Measurements from ENCODE around the gene SCAI. TPM values are rescaled to one million over a fixed set of nuclear protein-coding genes. Genes with fewer than 3 reads are reported as not detected.

The SCAI gene
- total and polyA plus RNA-seq, 10 donors = 1.6 to 19.6 (median 7.5) TPM

DNA sequence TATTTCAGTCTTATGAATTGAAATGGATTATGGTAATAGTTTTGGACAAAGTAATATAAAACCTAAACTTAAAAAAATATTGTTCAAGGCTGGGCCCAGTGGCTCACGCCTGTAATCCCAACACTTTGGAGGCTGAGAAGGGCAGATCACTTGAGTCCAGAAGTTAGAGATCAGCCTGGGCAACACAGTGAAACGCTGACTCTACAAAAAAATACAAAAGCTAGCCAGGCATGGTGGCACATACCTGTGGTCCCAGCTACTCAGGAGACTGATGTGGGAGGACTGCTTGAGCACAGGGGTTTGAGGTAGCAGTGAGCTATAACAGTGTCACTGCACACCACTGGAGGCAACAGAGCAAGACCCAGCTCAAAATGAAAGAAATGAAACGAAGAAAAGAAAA, 81.9 kb downstream of the SCAI start:
- H3K27ac ChIP-seq = no peak overlapping the region
- H3K4me1 ChIP-seq = no peaks in the 10 kb centered on the region
- intact Hi-C loops (cut with DNase I; ENCODE audit: low total_unique reads) = no loop called here
- H3K9me3 ChIP-seq = peaks cover 0 to 13% (median 9%) of the 10 kb centered on the region in 8 donors
- TF ChIP-seq POLR2AphosphoS5 (IDR thresholded peaks at IDR 0.05) (no peak), POLR2A (IDR thresholded peaks at IDR 0.05) (no peak)
- TF ChIP-seq, protein P1, sequence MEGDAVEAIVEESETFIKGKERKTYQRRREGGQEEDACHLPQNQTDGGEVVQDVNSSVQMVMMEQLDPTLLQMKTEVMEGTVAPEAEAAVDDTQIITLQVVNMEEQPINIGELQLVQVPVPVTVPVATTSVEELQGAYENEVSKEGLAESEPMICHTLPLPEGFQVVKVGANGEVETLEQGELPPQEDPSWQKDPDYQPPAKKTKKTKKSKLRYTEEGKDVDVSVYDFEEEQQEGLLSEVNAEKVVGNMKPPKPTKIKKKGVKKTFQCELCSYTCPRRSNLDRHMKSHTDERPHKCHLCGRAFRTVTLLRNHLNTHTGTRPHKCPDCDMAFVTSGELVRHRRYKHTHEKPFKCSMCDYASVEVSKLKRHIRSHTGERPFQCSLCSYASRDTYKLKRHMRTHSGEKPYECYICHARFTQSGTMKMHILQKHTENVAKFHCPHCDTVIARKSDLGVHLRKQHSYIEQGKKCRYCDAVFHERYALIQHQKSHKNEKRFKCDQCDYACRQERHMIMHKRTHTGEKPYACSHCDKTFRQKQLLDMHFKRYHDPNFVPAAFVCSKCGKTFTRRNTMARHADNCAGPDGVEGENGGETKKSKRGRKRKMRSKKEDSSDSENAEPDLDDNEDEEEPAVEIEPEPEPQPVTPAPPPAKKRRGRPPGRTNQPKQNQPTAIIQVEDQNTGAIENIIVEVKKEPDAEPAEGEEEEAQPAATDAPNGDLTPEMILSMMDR (IDR thresholded peaks at IDR 0.05 in 8 of 11, conservative IDR thresholded peaks at IDR 0.05 in 3 of 11) = no peak
- DNase-seq = no peak
- no peaks in the 10 kb centered on the region for H3K27me3 ChIP-seq (replicated peaks in 1 of 7)
- H3K4me3 ChIP-seq = no peak overlapping the region
- peaks cover 0 to 16% (median 0%) of the 10 kb centered on the region in 6 donors for H3K36me3 ChIP-seq
- 85 to 96% (median 90%) methylated on average over 3 of the region's 3 CpGs for WGBS, 5 donors

DNA sequence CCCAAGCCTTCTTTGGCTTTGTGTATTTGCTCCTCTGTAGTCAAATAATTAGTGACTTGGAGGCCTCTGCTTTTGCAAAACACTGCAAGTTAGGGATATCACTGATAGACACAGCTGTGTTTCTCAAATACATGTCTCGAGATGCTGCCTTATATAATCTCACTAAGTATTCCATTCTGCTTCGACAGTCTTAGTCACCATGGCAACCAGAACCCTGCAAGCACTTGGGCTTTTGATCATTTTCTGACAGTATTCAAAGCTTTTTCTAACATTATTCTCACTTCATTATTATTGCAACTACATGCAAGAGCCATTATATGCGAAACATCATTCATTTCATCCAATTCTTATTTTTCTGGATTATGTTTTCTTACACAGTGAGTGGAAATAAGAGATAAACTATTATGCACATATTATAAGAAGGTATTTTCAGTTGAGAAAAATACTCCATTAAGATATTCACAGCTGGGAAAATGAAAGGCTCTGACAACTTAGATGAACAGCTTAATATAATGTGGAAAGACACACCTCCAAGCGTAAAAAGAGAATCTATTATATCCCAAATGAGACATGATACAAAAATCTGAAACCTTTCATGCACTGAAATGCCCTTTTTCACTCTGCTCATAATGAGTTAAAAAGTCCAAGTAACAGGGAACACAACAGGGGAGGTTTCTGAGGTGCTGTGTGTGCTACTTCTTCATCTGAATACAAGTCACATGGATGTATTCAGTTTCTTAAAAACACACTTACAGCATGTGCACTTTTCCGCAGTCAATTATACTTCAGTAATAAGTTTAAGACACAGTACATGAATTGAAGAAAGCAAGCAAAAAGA, 93.9 kb downstream of the SCAI start:
- TF ChIP-seq POLR2AphosphoS5 (IDR thresholded peaks at IDR 0.05) = no peak
- TF ChIP-seq, protein P1 (IDR thresholded peaks at IDR 0.05 in 8 of 11, conservative IDR thresholded peaks at IDR 0.05 in 3 of 11) = no peak
- no peak for TF ChIP-seq POLR2A (IDR thresholded peaks at IDR 0.05)
- H3K27ac ChIP-seq = no peak overlapping the region
- peaks cover 0 to 34% (median 2%) of the 10 kb centered on the region in 6 donors for H3K36me3 ChIP-seq
- H3K27me3 ChIP-seq (replicated peaks in 1 of 7) = no peaks in the 10 kb centered on the region
- H3K9me3 ChIP-seq = no peaks in the 10 kb centered on the region
- H3K4me3 ChIP-seq = no peak overlapping the region
- 93 to 96% (median 94%) methylated on average over 5 of the region's 5 CpGs for WGBS, 5 donors
- H3K4me1 ChIP-seq = no peaks in the 10 kb centered on the region
- DNase-seq = no peak
- intact Hi-C loops (cut with DNase I; ENCODE audit: low total_unique reads) = no loop called here

DNA sequence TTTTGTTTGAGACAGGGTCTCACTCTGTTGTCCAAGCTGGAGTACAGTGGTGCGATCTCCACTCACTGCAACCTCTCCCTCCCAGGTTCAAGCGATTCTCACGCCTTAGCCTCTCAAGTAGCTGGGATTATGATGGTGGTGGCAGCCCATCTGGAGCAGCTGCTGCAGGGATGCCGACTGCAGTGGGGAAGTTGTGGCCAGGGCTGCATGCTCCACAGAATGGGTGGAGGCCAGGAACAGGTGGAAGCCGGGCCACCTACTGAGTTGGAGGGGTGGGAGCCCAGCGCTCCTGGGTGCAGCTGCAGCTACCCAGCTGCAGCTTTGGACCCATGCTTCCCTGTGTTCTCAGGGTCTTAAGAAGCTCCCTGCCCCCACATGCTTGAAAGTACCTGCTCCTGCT, 99.7 kb downstream of the SCAI start:
- peaks cover 0 to 19% (median 0%) of the 10 kb centered on the region in 6 donors for H3K36me3 ChIP-seq
- no peak for TF ChIP-seq POLR2A (IDR thresholded peaks at IDR 0.05)
- TF ChIP-seq, protein P1 (IDR thresholded peaks at IDR 0.05 in 8 of 11, conservative IDR thresholded peaks at IDR 0.05 in 3 of 11) = no peak
- TF ChIP-seq POLR2AphosphoS5 (IDR thresholded peaks at IDR 0.05) = no peak
- H3K27ac ChIP-seq = no peak overlapping the region
- H3K4me1 ChIP-seq = no peaks in the 10 kb centered on the region
- H3K4me3 ChIP-seq = no peak overlapping the region
- H3K9me3 ChIP-seq = no peaks in the 10 kb centered on the region
- no peaks in the 10 kb centered on the region for H3K27me3 ChIP-seq (replicated peaks in 1 of 7)
- WGBS, 5 donors = 90 to 94% (median 92%) methylated on average over 6 of the region's 6 CpGs
- intact Hi-C loops (cut with DNase I; ENCODE audit: low total_unique reads) = no loop called here
- no peak for DNase-seq

DNA sequence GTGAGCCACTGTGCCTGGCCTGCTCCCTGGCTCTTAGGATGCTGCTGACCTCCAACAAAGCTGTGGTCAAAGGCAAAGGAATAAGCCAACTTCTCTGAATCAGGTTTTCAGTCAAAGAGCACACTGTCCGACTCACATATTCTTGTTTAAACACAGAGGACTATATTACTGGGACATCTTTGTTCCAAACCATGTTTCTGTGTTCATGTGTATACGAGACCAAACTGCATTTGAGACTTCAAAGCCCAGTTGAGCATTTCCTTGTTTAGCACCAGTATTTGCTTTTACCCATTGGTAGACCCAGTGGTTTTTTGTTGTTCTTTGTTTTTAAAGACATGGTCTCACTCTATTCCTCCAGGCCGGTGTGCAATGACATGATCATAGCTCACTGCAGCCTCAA, 100.2 kb downstream of the SCAI start:
- no peaks in the 10 kb centered on the region for H3K9me3 ChIP-seq
- TF ChIP-seq, protein P1 (IDR thresholded peaks at IDR 0.05 in 8 of 11, conservative IDR thresholded peaks at IDR 0.05 in 3 of 11) = no peak
- TF ChIP-seq POLR2A (IDR thresholded peaks at IDR 0.05) (no peak), POLR2AphosphoS5 (IDR thresholded peaks at IDR 0.05) (no peak)
- no peaks in the 10 kb centered on the region for H3K27me3 ChIP-seq (replicated peaks in 1 of 7)
- no peak overlapping the region for H3K27ac ChIP-seq
- H3K4me3 ChIP-seq = no peak overlapping the region
- 93 to 100% (median 99%) methylated on average over 3 of the region's 3 CpGs for WGBS, 5 donors
- peaks cover 0 to 19% (median 0%) of the 10 kb centered on the region in 6 donors for H3K36me3 ChIP-seq
- no peak for DNase-seq
- intact Hi-C loops (cut with DNase I; ENCODE audit: low total_unique reads) = no loop called here
- no peaks in the 10 kb centered on the region for H3K4me1 ChIP-seq

Data from spleen (tissue), 11 donors.